Kidney epithelial cell (primary cell): ENCODE results near the gene MEPCE. TPM values are rescaled to one million over a fixed set of nuclear protein-coding genes. Genes with fewer than 3 reads are reported as not detected.

Experiments
- DNase-seq: peaks from one replicate; pipeline ENCODE4 v3.0.0-alpha.2; 2010; ENCODE audit warnings: low read depth
- H3K27me3 ChIP-seq: 2 replicates; pipeline ENCODE4 v1.6.0; 2011; ENCODE audit warnings: low read length; ENCODE audit not compliant: control insufficient read depth, insufficient read depth
- H3K36me3 ChIP-seq: 2 replicates; pipeline ENCODE4 v1.5.1; 2011; ENCODE audit warnings: low read length; ENCODE audit not compliant: control insufficient read depth, insufficient read depth
- H3K4me3 ChIP-seq: 2 replicates; pipeline ENCODE4 v1.5.1; 2011; ENCODE audit warnings: low read depth, mild to moderate bottlenecking, control low read depth, low read length
- total RNA-seq: library from RNA; depleted of rRNA; stranded (reverse); fragments of >200 nt; gene quantifications from 2 replicates; pipeline ENCODE4 v1.2.3, GENCODE V29; 2015
- TF ChIP-seq, protein P1 (sequence below): IDR thresholded peaks from 2 replicates; pipeline ENCODE4 v1.5.1; 2011; ENCODE audit warnings: mild to moderate bottlenecking, moderate library complexity, low read length, control low read depth, inconsistent platforms; ENCODE audit not compliant: insufficient read depth, poor library complexity, severe bottlenecking

MEPCE gene
- total RNA-seq, 1 donor from 2014 or later: 29.7 TPM

DNA sequence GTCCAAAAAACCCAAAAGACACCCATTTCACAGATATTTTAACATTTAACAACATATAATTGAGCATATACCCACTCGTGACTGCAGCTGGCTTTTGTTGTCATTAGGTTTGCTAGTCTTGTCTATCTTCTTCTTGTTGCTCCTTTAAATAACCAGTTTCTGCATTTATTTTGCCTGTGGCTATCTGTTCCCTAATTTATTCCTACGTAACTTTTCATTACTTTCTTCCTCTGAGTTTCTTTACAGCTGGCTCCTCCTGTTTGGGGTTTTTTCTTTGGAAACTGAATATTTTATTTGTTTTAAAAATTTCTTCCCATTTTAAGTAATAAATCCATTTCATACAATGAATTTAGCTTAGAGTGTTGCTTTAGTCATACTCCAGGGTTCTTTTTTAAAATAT lies 41.9 kb upstream of the MEPCE start:
- H3K36me3 ChIP-seq: no peaks in the 10 kb centered on the region
- H3K27me3 ChIP-seq: peaks cover 11% of the 10 kb centered on the region
- DNase-seq: no peak
- TF ChIP-seq, protein P1, sequence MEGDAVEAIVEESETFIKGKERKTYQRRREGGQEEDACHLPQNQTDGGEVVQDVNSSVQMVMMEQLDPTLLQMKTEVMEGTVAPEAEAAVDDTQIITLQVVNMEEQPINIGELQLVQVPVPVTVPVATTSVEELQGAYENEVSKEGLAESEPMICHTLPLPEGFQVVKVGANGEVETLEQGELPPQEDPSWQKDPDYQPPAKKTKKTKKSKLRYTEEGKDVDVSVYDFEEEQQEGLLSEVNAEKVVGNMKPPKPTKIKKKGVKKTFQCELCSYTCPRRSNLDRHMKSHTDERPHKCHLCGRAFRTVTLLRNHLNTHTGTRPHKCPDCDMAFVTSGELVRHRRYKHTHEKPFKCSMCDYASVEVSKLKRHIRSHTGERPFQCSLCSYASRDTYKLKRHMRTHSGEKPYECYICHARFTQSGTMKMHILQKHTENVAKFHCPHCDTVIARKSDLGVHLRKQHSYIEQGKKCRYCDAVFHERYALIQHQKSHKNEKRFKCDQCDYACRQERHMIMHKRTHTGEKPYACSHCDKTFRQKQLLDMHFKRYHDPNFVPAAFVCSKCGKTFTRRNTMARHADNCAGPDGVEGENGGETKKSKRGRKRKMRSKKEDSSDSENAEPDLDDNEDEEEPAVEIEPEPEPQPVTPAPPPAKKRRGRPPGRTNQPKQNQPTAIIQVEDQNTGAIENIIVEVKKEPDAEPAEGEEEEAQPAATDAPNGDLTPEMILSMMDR: no peak
- no peak overlapping the region for H3K4me3 ChIP-seq

- H3K4me3 ChIP-seq: no peak overlapping the region
- H3K27me3 ChIP-seq: peaks cover 16% of the 10 kb centered on the region
- H3K36me3 ChIP-seq: no peaks in the 10 kb centered on the region
- DNase-seq: no peak
- TF ChIP-seq, protein P1: no peak
These were observed 40.1 kb upstream of the MEPCE start for GRCh38 chr7:100389437-100390088.

- Histone ChIP-seq H3K4me3 (no peak overlapping the region), H3K27me3 (peaks cover 16% of the 10 kb centered on the region), H3K36me3 (no peaks in the 10 kb centered on the region)
- TF ChIP-seq, protein P1: no peak
- no peak for DNase-seq
These were observed 39.2 kb upstream of the MEPCE start for GRCh38 chr7:100390286-100391009.

DNA sequence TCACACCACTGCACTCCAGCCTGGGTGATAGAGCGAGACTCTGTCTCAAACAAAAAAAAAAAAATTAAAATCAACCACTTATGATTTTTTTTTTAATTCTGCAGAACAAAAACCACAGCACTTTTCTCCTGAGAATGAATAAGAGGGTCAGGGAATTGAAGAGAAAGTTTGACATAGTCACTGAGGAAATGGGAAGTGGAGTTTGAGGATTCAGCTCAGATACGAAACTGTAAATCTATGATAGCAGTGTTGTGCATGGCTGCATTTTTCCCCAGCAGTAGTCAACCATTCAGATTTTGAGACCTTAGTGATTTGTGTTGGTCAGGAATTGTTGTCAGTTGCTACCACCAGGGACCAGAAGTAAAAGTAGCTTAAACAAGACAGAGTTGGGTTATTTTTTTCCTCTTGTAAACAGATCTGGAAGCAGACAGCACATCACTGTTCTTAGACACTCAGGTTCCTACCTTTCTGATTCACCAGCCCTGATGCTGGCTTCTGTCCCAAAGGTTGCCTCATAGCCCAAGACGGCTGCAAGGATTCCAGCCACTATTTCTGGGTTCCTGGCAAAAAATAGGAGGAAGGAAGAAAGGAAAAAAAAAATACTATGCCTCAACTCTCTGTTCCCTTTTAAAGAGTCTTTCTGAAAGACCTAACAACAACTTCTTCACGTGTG lies 36.3 kb upstream of the MEPCE start:
- no peak for DNase-seq
- H3K4me3 ChIP-seq: no peak overlapping the region
- peaks cover 29% of the 10 kb centered on the region for H3K27me3 ChIP-seq
- TF ChIP-seq, protein P1: no peak
- no peaks in the 10 kb centered on the region for H3K36me3 ChIP-seq

- Histone ChIP-seq H3K4me3 (no peak overlapping the region), H3K27me3 (peaks cover 30% of the 10 kb centered on the region), H3K36me3 (no peaks in the 10 kb centered on the region)
- TF ChIP-seq, protein P1: no peak
- no peak for DNase-seq
These were observed 35.6 kb upstream of the MEPCE start for GRCh38 chr7:100394077-100394476.
